GM12865 (cell line): ENCODE measurements around the gene FSTL3.

ENCODE experiments used
- DNase-seq: peaks from one replicate; pipeline ENCODE4 v3.0.0; 2010; ENCODE audit warnings: low read depth
- H3K4me3 ChIP-seq: 2 replicates; pipeline ENCODE4 v1.5.1; 2011; ENCODE audit warnings: mild to moderate bottlenecking, low read depth, low read length, control low read depth
- CTCF ChIP-seq: IDR thresholded peaks from 2 replicates; pipeline ENCODE4 v1.5.1; 2011; ENCODE audit warnings: low read length, control low read depth, low read depth, inconsistent platforms; ENCODE audit not compliant: insufficient read depth; ENCODE audit errors: missing control alignments

Gene FSTL3

GRCh38 chr19:641702-642101 lies 34.5 kb upstream of the FSTL3 start:
- H3K4me3 ChIP-seq: no peak overlapping the region
- DNase-seq: no peak
- no peak for TF ChIP-seq CTCF

- no peak overlapping the region for H3K4me3 ChIP-seq
- DNase-seq: no peak
- no peak for TF ChIP-seq CTCF
These were observed 33.1 kb upstream of the FSTL3 start for GRCh38 chr19:642767-643727.

GRCh38 chr19:643736-644135 lies 32.5 kb upstream of the FSTL3 start:
- no peak for DNase-seq
- H3K4me3 ChIP-seq: no peak overlapping the region
- TF ChIP-seq CTCF: no peak

GRCh38 chr19:644363-644762 lies 31.8 kb upstream of the FSTL3 start:
- no peak for DNase-seq
- no peak for TF ChIP-seq CTCF
- H3K4me3 ChIP-seq: no peak overlapping the region

GRCh38 chr19:644789-645188 lies 31.4 kb upstream of the FSTL3 start:
- H3K4me3 ChIP-seq: no peak overlapping the region
- DNase-seq: no peak
- TF ChIP-seq CTCF: no peak

- H3K4me3 ChIP-seq: no peak overlapping the region
- no peak for DNase-seq
- TF ChIP-seq CTCF: no peak
These were observed 30.0 kb upstream of the FSTL3 start for GRCh38 chr19:645912-646778.
